Measurements from ENCODE around the gene KEAP1. TPM values are rescaled to one million over a fixed set of nuclear protein-coding genes. Genes with fewer than 3 reads are reported as not detected.

The KEAP1 gene
- total RNA-seq, 1 experiment from 2014 or later, result 73.0 TPM

DNA sequence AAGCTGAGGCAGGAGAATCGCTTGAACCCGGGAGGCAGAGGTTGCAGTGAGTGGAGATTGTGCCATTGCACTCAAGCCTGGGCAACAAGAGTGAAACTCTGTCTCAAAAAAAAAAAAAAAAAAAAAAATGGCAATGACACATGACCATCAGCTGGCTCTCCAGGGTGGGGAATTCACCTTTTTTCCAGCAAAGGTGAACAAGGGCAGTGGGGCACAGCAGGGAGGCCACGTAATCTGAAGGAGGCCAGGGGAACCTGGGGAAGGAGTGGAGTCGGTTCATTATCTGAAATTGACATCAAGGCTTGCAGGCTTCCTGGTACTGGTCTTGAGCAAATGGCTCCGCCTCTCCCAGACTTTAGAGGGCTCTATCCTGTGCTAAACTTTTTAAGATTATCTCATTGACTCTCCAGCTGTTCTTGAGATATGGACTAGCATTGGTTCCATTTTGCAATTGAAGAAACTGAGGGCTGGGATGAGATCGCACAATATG is 28.1 kb downstream of the KEAP1 start:
- intact Hi-C loops (cut with micrococcal nuclease; ENCODE audit: unreplicated experiment), result loop anchor here (5.0 kb wide), 1 partner anchor 222 kb away; no protein-coding TSS in a partner anchor
- H3K4me3 Mint-ChIP-seq (ENCODE audit: unreplicated experiment), result no peak overlapping the region

DNA sequence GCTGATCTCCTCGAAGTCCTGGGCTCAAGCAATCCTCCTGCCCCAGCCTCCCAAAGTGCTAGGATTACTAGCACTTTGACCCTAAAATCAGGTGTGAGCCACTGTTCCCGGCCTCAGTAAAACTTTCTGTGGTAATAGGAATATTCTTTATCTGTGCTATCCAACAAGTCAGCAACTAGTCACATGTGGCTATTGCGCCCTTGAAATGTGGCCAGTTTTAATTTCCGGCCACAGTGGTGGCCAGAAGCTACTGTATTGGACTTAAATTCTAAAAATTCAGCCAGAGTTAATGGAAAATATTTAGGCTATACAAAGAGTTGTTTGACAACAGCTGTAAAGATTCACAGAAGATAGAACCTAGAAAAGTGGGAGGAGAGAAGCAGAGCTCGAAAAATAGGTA is 30.0 kb downstream of the KEAP1 start:
- H3K4me3 Mint-ChIP-seq (ENCODE audit: unreplicated experiment), result no peak overlapping the region
- ChIA-PET POLR2A (no interaction called here), CTCF (no interaction called here)
- H3K36me3 Mint-ChIP-seq (ENCODE audit: insufficient read depth, unreplicated experiment), result no peaks in the 10 kb centered on the region
- H3K4me1 Mint-ChIP-seq (ENCODE audit: low read depth, unreplicated experiment), result no peaks in the 10 kb centered on the region
- DNase-seq, result no peak
- Histone ChIP-seq H3K36me3 (ENCODE audit: control insufficient read depth, insufficient read depth, low read length) (no peaks in the 10 kb centered on the region), H3K27me3 (replicated peaks; ENCODE audit: control insufficient read depth, insufficient read depth, low read length) (no peaks in the 10 kb centered on the region), H3K4me3 (ENCODE audit: low read depth, low read length) (no peak overlapping the region), H3K9me3 (no peaks in the 10 kb centered on the region), H3K4me1 (no peaks in the 10 kb centered on the region)
- H3K27ac Mint-ChIP-seq (ENCODE audit: unreplicated experiment), result no peak overlapping the region
- H3K27me3 Mint-ChIP-seq (ENCODE audit: insufficient read depth, unreplicated experiment), result no peaks in the 10 kb centered on the region
- BruUV-seq (replicated peaks), result no TSS peak
- TF ChIP-seq, protein P1, sequence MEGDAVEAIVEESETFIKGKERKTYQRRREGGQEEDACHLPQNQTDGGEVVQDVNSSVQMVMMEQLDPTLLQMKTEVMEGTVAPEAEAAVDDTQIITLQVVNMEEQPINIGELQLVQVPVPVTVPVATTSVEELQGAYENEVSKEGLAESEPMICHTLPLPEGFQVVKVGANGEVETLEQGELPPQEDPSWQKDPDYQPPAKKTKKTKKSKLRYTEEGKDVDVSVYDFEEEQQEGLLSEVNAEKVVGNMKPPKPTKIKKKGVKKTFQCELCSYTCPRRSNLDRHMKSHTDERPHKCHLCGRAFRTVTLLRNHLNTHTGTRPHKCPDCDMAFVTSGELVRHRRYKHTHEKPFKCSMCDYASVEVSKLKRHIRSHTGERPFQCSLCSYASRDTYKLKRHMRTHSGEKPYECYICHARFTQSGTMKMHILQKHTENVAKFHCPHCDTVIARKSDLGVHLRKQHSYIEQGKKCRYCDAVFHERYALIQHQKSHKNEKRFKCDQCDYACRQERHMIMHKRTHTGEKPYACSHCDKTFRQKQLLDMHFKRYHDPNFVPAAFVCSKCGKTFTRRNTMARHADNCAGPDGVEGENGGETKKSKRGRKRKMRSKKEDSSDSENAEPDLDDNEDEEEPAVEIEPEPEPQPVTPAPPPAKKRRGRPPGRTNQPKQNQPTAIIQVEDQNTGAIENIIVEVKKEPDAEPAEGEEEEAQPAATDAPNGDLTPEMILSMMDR (IDR thresholded peaks at IDR 0.05; ENCODE audit: insufficient read depth in 1 of 2, low read depth in 1 of 2, low read length in 1 of 2, severe bottlenecking in 1 of 2, unreplicated experiment in 1 of 2), result no peak
- no peaks in the 10 kb centered on the region for H3K9me3 Mint-ChIP-seq (ENCODE audit: unreplicated experiment)
- intact Hi-C loops (cut with micrococcal nuclease; ENCODE audit: unreplicated experiment), result no loop called here

More for the DNA sequence above, 28.1 kb downstream of the KEAP1 start:
- POLR2A ChIA-PET, result no interaction called here
- Histone ChIP-seq H3K36me3 (ENCODE audit: control insufficient read depth, insufficient read depth, low read length) (no peaks in the 10 kb centered on the region), H3K9me3 (no peaks in the 10 kb centered on the region), H3K4me1 (peaks cover 5% of the 10 kb centered on the region; the same call in 1 of the 2 replicates), H3K4me3 (ENCODE audit: low read depth, low read length) (no peak overlapping the region), H3K27me3 (replicated peaks; ENCODE audit: control insufficient read depth, insufficient read depth, low read length) (no peaks in the 10 kb centered on the region)
- no TSS peak for BruUV-seq (replicated peaks)
- Mint-ChIP-seq H3K27ac (ENCODE audit: unreplicated experiment) (no peak overlapping the region), H3K4me1 (ENCODE audit: low read depth, unreplicated experiment) (no peaks in the 10 kb centered on the region), H3K9me3 (ENCODE audit: unreplicated experiment) (no peaks in the 10 kb centered on the region), H3K27me3 (ENCODE audit: insufficient read depth, unreplicated experiment) (no peaks in the 10 kb centered on the region), H3K36me3 (ENCODE audit: insufficient read depth, unreplicated experiment) (no peaks in the 10 kb centered on the region)
- CTCF ChIA-PET, result interaction anchor here (0.7 to 0.8 kb wide), 2 partner anchors 390 to 511 kb away, joined by 3 to 5 read pairs; no protein-coding TSS in a partner anchor
- TF ChIP-seq, protein P1 (IDR thresholded peaks at IDR 0.05; ENCODE audit: insufficient read depth in 1 of 2, low read depth in 1 of 2, low read length in 1 of 2, severe bottlenecking in 1 of 2, unreplicated experiment in 1 of 2), result no peak
- DNase-seq, result no peak

DNA sequence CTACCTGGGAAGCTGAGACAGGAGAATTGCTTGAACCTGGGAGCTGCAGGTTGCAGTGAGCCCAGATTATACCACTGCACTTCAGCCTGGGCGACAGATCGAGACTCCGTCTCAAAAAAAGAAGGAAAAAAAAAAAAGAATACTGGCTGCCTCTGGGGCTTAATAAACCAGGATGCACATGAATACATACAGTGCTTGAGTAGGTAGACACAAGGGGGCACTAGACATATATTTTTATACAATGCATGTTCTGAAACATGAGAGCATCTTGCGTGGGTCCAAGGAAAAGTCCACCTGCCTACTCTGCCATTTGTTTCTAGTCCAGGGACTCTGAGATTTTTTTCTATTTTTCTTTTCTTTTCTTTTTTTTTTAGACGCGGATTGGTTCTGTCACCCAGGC is 31.2 kb downstream of the KEAP1 start:
- CTCF ChIA-PET, result interaction anchor here (0.7 kb wide), 1 partner anchor 30 kb away, joined by 4 read pairs; no protein-coding TSS in a partner anchor
- no peaks in the 10 kb centered on the region for H3K9me3 Mint-ChIP-seq (ENCODE audit: unreplicated experiment)

More for the DNA sequence above, 31.2 kb downstream of the KEAP1 start:
- no peaks in the 10 kb centered on the region for H3K4me1 Mint-ChIP-seq (ENCODE audit: low read depth, unreplicated experiment)
- Histone ChIP-seq H3K27me3 (replicated peaks; ENCODE audit: control insufficient read depth, insufficient read depth, low read length) (no peaks in the 10 kb centered on the region), H3K36me3 (ENCODE audit: control insufficient read depth, insufficient read depth, low read length) (no peaks in the 10 kb centered on the region), H3K4me3 (ENCODE audit: low read depth, low read length) (no peak overlapping the region), H3K4me1 (no peaks in the 10 kb centered on the region), H3K9me3 (no peaks in the 10 kb centered on the region)
- TF ChIP-seq, protein P1 (IDR thresholded peaks at IDR 0.05; ENCODE audit: insufficient read depth in 1 of 2, low read depth in 1 of 2, low read length in 1 of 2, severe bottlenecking in 1 of 2, unreplicated experiment in 1 of 2), result peak; percentile 12 to 36
- H3K27me3 Mint-ChIP-seq (ENCODE audit: insufficient read depth, unreplicated experiment), result no peaks in the 10 kb centered on the region
- H3K27ac Mint-ChIP-seq (ENCODE audit: unreplicated experiment), result no peak overlapping the region
- BruUV-seq (replicated peaks), result no TSS peak
- no peaks in the 10 kb centered on the region for H3K36me3 Mint-ChIP-seq (ENCODE audit: insufficient read depth, unreplicated experiment)
- intact Hi-C loops (cut with micrococcal nuclease; ENCODE audit: unreplicated experiment), result no loop called here
- POLR2A ChIA-PET, result no interaction called here
- no peak overlapping the region for H3K4me3 Mint-ChIP-seq (ENCODE audit: unreplicated experiment)
- DNase-seq, result peak in 1 of 2 experiments; percentile 34

Measured in Caco-2 (cell line).